GM19351 (cell line): Measurements from ENCODE around the gene SMOC2.
"Not testable (repeated sequence)": the region's sequence is repeated elsewhere in the genome, so short reads cannot be mapped to it uniquely, and the experiment has no call there.

Source experiments
- ATAC-seq: cut with Tn5 transposase; IDR thresholded peaks from one replicate; pipeline ENCODE4 v1.9.1; 2021; ENCODE audit warnings: mild to moderate bottlenecking, moderate library complexity; ENCODE audit not compliant: unreplicated experiment

SMOC2 gene

DNA sequence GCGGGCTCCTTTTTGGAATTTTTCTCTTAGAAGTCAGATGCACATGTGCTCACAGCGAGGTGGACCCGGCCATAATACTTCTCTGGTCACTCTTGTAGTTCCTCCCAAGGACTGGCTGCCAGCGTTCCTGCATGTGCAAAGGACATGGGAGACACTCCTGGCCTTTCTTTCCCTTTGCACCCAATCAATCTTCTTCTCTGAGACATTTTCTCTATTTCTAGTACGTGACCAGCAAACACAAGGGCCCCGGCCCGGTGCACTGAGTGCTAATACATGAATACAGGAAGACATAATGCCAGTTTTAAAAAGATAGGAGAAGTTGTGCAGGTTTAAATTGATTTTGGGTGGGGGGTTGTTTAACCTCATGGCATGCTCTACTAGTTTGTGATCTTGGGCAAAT lies 233.6 kb downstream of the SMOC2 start:
- no peak for ATAC-seq

- no peak for ATAC-seq
Observed at GRCh38 chr6:168675375-168675774, 234.4 kb downstream of the SMOC2 start.

GRCh38 chr6:168675933-168676551 lies 235.1 kb downstream of the SMOC2 start:
- no peak for ATAC-seq

GRCh38 chr6:168676552-168677322 lies 235.8 kb downstream of the SMOC2 start:
- ATAC-seq = no peak

- not testable (repeated sequence) for ATAC-seq
Observed at GRCh38 chr6:168677323-168677781, 236.4 kb downstream of the SMOC2 start.

- ATAC-seq = no peak
Observed at GRCh38 chr6:168678077-168678476, 237.1 kb downstream of the SMOC2 start.

GRCh38 chr6:168678588-168678987 lies 237.6 kb downstream of the SMOC2 start:
- no peak for ATAC-seq

DNA sequence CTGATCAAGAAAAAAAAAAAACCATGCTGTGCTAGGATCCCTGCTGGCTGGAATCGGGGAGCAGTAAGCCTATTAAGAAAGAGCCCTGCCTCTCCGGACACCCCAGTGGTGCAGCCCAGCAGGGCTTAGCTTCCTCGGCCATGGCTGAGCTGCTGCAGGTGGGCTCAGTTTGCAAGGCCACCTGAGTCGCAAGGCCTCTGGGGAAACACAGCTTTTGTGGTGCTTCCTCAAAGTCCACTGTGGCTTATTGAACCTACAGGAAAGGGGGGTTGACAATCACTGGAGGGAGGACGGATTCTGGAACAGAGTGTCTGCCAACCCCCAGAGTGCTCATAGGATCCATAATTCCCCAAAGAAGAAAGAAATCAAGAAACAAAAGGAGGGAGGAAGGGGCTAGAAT lies 240.8 kb downstream of the SMOC2 start:
- no peak for ATAC-seq

DNA sequence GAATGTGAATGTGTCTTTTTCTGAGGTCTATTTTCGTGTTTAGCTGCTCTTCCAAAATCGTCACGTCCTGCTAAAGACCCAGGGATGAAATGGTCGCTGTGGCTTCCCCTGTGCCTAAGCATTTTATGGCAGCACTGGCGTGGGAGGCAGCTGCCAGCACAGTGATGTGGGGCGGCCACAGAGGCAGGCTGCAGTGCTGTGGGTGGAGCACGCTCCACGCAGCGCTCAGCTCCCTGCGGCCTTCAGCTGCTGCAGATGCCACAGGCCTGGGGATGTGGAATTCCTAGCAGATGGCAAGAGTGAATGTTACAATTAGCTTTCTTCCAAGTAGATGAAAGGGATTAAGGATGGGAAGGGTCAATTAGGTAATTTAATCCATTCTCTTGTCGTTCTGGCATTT lies 242.6 kb downstream of the SMOC2 start:
- ATAC-seq = no peak

GRCh38 chr6:168684471-168684870 lies 243.5 kb downstream of the SMOC2 start:
- ATAC-seq = no peak

DNA sequence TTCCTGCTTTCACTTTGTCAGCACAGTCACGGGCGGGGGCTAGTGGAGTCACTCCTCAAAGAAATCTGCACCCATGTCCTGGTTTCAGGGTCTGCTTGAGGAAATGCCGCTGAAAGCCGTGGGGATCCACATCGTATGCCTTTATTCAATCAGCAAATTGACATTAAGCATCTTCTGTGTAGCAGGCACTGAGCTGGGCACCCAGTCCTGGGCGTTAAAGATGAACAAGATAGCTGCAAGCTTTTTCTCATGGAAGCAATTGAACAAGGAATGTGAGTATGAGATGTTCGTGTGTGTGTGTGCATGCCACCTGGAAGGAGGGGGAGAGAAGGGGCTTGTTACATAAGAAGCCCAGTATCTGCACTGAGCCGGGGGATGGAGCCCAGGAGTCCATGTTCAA lies 243.9 kb downstream of the SMOC2 start:
- ATAC-seq = no peak

DNA sequence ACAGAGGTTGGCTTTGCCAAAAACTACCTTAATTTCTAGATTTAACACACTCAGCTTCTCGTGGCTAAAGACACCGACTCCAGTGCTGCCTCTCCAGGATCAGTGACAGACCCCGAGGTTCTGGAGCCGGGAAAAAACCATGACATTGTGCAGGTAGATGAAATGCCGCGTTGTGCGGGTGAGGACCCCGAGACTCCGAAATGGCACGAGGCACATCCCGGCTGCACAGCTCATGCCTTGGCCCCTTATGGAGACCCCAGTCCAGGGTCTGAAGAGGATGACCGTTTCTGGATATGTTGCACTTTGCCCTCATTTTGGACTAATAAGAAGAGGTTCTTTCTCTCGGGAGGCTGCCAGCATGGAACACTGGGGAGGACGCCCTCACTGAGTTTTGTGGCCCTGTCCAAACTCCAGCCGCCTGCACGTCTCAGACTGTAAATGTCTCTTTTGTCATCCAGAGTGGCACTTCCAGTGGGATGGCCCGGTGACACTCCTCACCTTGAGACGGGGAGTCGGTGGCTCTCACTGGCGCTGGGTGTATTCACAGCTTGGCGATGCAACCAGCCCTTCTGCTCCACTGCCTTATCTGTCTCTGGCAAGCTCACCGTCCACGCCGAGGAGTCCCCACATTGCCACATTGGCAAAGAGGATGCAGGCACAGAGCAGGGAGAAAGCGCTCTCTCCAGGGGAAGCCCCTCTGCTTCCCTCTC lies 245.2 kb downstream of the SMOC2 start:
- no peak for ATAC-seq

- ATAC-seq = no peak
Observed at GRCh38 chr6:168686831-168687730, 246.1 kb downstream of the SMOC2 start.

DNA sequence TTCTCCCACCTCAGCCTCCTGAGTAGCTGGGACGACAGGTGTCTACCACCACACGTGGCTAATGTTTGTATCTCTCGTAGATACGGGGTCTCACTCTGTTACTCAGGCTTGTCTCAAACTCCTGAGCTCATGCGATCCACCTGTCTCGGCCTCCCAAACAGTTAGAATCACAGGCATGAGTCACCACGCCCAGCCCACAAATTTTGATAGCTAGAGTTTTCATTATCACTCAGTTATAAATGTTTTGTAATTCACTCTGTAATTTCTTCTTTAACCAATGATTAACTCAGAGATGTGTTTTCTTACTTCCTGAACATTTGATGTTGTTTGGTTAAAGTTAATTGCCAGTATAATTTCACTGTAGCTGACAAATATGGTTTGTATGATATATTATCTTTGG lies 249.3 kb downstream of the SMOC2 start:
- no peak for ATAC-seq

- no peak for ATAC-seq
Observed at GRCh38 chr6:168691774-168692173, 250.8 kb downstream of the SMOC2 start.

GRCh38 chr6:168692193-168692914 lies 251.4 kb downstream of the SMOC2 start:
- no peak for ATAC-seq

DNA sequence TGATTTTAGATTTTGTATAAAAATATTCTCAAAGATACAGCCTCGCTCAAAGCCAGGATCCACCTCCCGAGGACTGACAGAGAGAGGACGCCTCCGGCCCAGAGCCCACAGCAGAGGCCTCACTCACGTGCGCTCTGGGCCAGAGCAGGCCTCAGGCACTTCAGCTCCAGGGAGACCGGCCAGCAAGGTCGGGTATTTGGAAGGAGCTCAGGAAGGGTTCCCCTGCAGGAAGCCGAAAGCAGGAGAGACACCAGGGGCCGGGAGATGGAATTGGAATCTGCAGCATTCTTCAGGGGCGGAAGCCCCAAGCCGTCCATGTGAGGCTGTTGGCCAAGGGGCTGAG lies 251.9 kb downstream of the SMOC2 start:
- not testable (repeated sequence) for ATAC-seq

DNA sequence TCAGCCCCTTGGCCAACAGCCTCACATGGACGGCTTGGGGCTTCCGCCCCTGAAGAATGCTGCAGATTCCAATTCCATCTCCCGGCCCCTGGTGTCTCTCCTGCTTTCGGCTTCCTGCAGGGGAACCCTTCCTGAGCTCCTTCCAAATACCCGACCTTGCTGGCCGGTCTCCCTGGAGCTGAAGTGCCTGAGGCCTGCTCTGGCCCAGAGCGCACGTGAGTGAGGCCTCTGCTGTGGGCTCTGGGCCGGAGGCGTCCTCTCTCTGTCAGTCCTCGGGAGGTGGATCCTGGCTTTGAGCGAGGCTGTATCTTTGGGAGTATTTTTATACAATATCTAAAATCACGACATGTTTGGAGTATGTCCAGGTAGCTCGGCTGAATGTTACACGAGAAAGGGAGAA lies 253.8 kb downstream of the SMOC2 start:
- not testable (repeated sequence) for ATAC-seq

DNA sequence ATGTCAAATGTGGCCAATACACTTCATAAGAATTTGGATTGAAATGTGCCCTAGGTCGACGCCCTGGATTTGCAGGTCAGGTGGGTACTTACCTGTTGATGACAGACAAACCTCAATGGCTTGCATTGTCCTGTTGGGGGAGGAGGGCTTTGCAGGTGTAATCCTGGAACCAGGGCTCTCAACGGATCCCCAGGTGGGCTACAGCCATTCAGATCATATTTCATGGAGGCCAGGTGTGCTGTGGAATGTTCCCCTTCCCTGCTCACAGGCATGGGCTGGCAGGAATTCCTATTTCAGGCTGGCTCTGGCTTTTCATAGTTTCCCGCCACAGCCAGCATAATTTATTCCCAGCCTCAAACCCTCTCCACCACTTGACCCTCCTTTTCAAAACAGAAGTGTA lies 254.7 kb downstream of the SMOC2 start:
- ATAC-seq = no peak

- ATAC-seq = no peak
Observed at GRCh38 chr6:168698923-168699322, 257.9 kb downstream of the SMOC2 start.
